ENCODE data around the gene BIRC2.
"Not testable (repeated sequence)": the region's sequence is repeated elsewhere in the genome, so short reads cannot be mapped to it uniquely, and the experiment has no call there.

The BIRC2 gene

DNA sequence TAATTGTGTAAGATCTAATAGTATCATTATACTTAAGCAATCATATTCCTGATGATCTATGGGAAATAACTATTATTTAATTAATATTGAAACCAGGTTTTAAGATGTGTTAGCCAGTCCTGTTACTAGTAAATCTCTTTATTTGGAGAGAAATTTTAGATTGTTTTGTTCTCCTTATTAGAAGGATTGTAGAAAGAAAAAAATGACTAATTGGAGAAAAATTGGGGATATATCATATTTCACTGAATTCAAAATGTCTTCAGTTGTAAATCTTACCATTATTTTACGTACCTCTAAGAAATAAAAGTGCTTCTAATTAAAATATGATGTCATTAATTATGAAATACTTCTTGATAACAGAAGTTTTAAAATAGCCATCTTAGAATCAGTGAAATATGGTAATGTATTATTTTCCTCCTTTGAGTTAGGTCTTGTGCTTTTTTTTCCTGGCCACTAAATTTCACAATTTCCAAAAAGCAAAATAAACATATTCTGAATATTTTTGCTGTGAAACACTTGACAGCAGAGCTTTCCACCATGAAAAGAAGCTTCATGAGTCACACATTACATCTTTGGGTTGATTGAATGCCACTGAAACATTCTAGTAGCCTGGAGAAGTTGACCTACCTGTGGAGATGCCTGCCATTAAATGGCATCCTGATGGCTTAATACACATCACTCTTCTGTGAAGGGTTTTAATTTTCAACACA is 23.3 kb upstream of the BIRC2 start:
- no peak for DNase-seq

DNA sequence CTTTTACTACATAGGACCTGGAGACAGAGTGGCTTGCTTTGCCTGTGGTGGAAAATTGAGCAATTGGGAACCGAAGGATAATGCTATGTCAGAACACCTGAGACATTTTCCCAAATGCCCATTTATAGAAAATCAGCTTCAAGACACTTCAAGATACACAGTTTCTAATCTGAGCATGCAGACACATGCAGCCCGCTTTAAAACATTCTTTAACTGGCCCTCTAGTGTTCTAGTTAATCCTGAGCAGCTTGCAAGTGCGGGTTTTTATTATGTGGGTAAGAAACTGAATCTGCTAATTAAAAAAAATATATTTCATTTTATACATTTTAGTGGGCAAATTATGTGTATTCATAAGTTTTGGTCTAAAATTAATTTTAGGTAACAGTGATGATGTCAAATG is 21.9 kb upstream of the BIRC2 start:
- DNase-seq = no peak

DNA sequence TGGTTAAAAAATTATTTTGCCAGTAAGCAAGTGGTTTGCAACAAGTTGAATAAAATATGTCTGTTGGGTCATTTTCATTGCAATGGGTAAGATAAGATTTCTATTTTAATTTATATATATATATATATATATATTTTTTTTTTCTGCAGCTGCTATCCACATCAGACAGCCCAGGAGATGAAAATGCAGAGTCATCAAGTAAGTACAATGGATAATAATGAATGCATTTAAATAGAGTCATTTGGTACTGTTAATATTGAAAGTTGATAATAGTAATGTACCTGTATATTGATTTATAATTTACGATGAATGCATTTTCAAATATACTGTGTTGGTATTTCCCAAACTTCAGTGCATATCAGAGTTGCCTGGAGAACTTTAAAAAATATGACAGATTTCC is 18.3 kb upstream of the BIRC2 start:
- no peak for DNase-seq

GRCh38 chr11:102330231-102330630 is 16.8 kb upstream of the BIRC2 start:
- DNase-seq = no peak

GRCh38 chr11:102331341-102331740 is 15.7 kb upstream of the BIRC2 start:
- DNase-seq = no peak

DNA sequence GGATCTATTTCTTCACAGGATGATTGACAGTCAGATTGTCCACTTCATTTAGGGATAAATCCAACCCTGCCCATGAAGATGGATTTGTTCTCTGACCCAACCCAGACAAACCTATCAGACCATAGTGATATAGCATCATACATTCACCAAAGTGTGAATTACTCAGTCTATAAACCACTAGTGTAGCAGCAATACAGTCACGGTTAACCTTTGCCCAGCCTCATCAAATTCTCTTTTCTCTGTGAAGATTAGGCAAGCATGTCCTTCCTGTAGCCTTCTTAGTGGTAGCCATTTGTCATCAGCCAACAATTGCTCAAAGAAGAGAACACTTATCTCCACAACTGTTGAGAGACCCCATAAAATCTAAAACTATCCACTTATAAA is 14.4 kb upstream of the BIRC2 start:
- DNase-seq = no peak

DNA sequence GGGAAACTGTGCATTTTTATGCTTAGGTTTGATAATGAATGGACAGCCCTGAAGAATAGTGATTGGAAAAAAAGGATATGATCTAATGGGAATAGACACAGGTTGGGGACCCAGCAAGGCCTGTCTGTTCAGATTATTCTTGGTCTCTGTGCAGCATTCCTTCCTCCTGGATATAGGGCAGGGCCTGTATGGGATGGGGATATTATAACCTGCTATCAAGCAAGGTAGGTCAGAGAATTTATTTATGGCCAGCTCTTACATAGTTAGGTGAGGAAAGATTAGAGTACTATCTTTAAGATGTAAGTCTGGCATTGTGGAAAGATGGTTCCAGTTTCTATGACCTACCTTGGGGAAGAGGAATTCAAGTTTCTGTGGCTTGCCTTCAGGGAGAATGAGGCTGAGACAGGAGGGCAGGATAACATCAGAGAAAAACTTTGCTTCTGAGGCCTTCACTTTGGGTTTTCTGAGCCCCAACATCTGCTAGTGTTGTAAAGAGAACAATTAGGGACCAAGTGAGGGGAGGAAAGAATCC is 8.5 kb upstream of the BIRC2 start:
- no peak for DNase-seq

- DNase-seq = not testable (repeated sequence)
These were observed 5.7 kb upstream of the BIRC2 start for GRCh38 chr11:102341311-102341710.

DNA sequence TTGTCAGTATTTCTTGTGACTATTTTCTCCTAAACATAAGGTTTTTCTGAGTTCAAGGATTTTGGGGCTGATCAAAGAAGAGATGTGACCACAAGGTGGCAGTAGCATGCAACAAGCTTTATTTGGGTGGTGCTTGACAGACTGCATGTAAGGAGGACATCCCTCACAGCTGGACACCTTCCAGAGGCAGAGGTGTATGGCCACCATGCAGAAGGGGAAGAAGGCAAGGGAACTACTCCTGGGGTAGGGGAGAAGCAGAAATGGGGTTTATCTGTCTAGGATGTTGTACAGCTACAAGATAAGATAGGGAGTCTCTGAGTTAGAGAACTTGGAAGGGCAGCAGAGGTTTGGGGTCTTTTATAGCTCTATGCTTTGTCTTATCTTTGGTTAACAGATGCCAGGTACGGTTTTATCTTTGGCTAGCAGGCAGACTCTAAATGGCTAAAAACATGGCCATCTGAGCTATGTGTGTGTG is 5.1 kb upstream of the BIRC2 start:
- peak; percentile 86 for DNase-seq

DNA sequence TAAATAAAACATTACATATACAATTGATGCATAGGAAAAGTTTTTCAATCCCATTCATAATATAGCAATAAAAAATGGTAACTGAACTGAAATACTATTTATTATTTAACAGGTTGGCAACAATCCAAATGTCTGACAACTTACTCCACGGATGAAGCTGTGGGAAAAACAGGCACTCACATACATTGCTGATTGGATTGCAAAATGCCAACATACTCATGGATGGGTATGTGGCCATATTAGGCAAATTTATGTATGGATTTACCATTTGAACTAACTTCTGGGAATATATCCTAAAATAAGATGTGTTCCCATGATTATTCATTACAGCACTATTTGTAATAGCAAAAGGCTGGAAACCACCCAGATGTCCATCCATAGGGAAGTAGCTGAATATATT is 3.2 kb upstream of the BIRC2 start:
- DNase-seq = no peak

GRCh38 chr11:102345904-102346303 is 1.1 kb upstream of the BIRC2 start:
- DNase-seq = peak; percentile 88

- DNase-seq = no peak
These were observed 612 bp upstream of the BIRC2 start for GRCh38 chr11:102346456-102346747.

- no peak for DNase-seq
These were observed 702 bp downstream of the BIRC2 start for GRCh38 chr11:102347462-102348370.

- DNase-seq = no peak
These were observed 10.1 kb downstream of the BIRC2 start for GRCh38 chr11:102357116-102357515.

DNA sequence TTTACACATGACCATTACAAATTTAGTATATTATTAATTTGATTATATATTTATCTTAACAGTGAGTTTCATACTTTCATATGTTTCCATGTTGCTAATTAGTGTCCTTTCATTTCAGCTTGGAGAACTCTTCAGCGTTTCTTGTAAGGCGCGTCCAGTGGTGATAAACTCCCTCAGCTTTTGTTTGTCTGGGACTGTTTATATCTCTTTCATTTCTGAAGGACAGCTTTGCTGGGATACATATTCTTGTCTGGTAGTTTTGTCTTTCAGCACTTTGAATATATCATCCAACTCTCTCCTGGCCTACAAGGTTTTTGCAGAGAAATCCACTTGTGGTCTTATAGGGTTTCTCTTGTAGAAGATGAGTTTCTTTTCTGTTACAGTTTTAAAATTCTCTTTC is 12.4 kb downstream of the BIRC2 start:
- DNase-seq = no peak

GRCh38 chr11:102360681-102361080 is 13.7 kb downstream of the BIRC2 start:
- DNase-seq = no peak

- no peak for DNase-seq
These were observed 14.3 kb downstream of the BIRC2 start for GRCh38 chr11:102361086-102362031.

- DNase-seq = no peak
These were observed 18.0 kb downstream of the BIRC2 start for GRCh38 chr11:102364991-102365390.

DNA sequence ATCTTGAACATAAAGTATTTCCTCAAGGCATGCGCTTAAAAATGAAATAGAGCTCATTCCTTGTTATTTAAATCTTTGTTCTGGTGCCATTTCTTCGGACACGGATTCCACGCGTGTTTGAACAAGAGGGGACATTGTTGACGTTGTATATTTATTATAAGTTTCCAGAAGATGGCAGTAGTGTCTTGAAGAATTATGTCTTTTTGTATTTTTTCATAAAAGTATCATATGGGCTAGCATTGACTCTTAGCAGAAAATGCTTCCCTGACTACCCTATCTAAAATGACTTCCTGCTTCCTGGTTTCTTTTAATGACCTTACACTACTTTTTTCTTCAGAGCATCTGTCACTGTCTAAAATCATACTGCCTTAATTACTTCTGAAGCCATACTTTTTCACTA is 20.4 kb downstream of the BIRC2 start:
- DNase-seq = no peak

DNA sequence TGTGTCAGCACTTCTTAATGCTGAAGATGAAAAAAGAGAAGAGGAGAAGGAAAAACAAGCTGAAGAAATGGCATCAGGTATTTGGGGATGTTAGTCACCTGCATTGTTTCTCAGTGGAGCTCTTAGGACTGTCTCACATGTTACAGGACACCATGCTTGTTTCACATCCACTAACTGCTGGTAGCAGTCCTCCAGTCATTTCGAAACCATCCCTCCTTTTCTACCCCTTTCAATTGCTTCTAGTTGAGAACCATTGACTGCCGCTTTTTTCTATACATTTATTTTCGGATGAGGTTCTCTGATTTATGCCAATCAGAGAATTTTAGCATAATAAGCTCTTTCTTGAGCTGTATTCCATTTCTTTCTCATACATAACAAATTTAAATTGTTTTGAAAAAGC is 21.5 kb downstream of the BIRC2 start:
- no peak for DNase-seq

DNA sequence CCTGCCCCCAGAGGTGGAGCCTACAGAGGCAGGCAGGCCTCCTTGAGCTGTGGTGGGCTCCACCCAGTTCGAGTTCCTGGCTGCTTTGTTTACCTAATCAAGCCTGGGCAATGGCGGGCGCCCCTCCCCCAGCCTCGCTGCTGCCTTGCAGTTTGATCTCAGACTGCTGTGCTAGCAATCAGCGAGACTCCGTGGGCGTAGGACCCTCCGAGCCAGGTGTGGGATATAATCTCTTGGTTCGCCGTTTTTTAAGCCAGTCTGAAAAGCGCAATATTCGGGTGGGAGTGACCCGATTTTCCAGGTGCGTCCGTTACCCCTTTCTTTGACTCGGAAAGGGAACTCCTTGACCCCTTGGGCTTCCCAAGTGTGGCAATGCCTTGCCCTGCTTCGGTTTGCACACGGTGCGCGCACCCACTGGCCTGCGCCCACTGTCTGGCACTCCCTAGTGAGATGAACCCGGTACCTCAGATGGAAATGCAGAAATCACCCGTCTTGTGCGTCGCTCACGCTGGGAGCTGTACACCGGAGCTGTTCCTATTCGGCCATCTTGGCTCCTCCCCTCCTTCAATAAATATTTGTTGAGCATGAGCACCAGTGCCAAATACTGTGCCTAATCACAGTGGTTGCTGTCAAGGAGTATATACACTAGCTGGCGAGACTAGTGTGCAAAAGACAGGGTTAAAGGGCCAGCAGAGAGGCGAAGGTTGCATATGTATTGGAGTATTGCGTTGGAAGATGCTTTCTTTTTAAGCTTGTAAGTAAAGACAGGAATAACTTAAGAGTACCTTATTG is 27.8 kb downstream of the BIRC2 start:
- DNase-seq = not testable (repeated sequence)
